GM19035 (cell line): ENCODE results near the gene SLC30A1.

Source experiments
- ATAC-seq: cut with Tn5 transposase; IDR thresholded peaks from one replicate; pipeline ENCODE4 v1.9.1; 2021; ENCODE audit not compliant: unreplicated experiment

SLC30A1 gene

GRCh38 chr1:211609120-211610024 lies 30.4 kb upstream of the SLC30A1 start:
- no peak for ATAC-seq

GRCh38 chr1:211607754-211608473 lies 29.0 kb upstream of the SLC30A1 start:
- no peak for ATAC-seq

GRCh38 chr1:211606914-211607753 lies 28.2 kb upstream of the SLC30A1 start:
- ATAC-seq, result peak; percentile 92

GRCh38 chr1:211606332-211606913 lies 27.5 kb upstream of the SLC30A1 start:
- peak; percentile 95 for ATAC-seq

- ATAC-seq, result no peak
Measured at GRCh38 chr1:211605603-211606331, 26.8 kb upstream of the SLC30A1 start.

- no peak for ATAC-seq
Measured at GRCh38 chr1:211605034-211605433, 26.1 kb upstream of the SLC30A1 start.

GRCh38 chr1:211604548-211604947 lies 25.6 kb upstream of the SLC30A1 start:
- no peak for ATAC-seq

- no peak for ATAC-seq
Measured at GRCh38 chr1:211603713-211604112, 24.8 kb upstream of the SLC30A1 start.

- ATAC-seq, result no peak
Measured at GRCh38 chr1:211603191-211603701, 24.3 kb upstream of the SLC30A1 start.

GRCh38 chr1:211601982-211602670 lies 23.2 kb upstream of the SLC30A1 start:
- no peak for ATAC-seq

GRCh38 chr1:211601159-211601558 lies 22.2 kb upstream of the SLC30A1 start:
- no peak for ATAC-seq

- ATAC-seq, result no peak
Measured at GRCh38 chr1:211599250-211599649, 20.3 kb upstream of the SLC30A1 start.

GRCh38 chr1:211598514-211598913 lies 19.6 kb upstream of the SLC30A1 start:
- no peak for ATAC-seq

GRCh38 chr1:211596418-211597181 lies 17.6 kb upstream of the SLC30A1 start:
- ATAC-seq, result no peak

- no peak for ATAC-seq
Measured at GRCh38 chr1:211595419-211595818, 16.5 kb upstream of the SLC30A1 start.

GRCh38 chr1:211591980-211592493 lies 13.1 kb upstream of the SLC30A1 start:
- ATAC-seq, result no peak

GRCh38 chr1:211589782-211590721 lies 11.1 kb upstream of the SLC30A1 start:
- no peak for ATAC-seq
